ENCODE results near the gene ZNHIT1.

Gene ZNHIT1

DNA sequence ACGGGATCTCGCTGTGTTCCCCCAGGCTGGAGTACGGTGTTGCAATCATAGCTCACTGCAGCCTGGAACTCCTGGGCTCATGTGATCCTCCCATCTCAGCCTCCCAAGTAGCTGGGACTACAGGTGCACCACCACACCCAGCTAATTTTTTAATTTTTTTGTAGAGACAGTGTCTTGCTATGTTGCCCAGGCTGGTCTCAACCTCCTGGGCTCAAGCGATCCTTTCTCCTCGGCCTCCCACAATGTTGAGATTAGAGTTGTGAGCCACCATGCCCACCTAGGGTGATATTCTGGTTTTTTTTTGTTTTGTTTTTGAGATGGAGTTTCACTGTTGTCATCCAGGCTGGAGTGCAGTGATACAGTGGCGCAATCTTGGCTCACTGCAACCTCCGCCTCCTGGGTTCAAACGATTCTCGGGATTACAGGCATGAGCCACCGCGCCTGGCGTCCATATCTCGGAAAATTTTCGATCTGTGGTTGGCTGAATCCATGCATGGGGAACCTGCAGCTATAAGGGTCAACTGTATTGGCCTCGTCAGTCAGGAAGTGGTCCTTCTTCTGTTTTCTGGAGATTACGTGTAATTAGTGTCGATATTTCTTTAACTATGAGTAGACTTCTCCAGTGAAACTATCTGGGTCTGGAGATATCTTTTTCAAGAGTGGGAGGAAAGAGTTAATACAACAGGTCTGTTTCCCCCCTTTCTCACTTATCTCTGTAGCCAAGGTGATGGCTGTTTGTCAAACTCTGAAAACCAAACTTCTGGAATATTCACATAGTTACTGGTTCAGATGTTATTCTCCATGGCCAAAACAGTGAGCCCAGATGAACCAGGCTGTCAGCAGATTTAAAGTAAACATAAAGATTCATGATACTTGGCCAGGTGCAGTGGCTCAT, 47.9 kb downstream of the ZNHIT1 start:
- TF ChIP-seq, protein P1, sequence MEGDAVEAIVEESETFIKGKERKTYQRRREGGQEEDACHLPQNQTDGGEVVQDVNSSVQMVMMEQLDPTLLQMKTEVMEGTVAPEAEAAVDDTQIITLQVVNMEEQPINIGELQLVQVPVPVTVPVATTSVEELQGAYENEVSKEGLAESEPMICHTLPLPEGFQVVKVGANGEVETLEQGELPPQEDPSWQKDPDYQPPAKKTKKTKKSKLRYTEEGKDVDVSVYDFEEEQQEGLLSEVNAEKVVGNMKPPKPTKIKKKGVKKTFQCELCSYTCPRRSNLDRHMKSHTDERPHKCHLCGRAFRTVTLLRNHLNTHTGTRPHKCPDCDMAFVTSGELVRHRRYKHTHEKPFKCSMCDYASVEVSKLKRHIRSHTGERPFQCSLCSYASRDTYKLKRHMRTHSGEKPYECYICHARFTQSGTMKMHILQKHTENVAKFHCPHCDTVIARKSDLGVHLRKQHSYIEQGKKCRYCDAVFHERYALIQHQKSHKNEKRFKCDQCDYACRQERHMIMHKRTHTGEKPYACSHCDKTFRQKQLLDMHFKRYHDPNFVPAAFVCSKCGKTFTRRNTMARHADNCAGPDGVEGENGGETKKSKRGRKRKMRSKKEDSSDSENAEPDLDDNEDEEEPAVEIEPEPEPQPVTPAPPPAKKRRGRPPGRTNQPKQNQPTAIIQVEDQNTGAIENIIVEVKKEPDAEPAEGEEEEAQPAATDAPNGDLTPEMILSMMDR (IDR thresholded peaks at IDR 0.05; ENCODE audit: extremely low read depth, insufficient read depth, missing control alignments) = no peak
- no peak for DNase-seq (ENCODE audit: low spot score)

DNA sequence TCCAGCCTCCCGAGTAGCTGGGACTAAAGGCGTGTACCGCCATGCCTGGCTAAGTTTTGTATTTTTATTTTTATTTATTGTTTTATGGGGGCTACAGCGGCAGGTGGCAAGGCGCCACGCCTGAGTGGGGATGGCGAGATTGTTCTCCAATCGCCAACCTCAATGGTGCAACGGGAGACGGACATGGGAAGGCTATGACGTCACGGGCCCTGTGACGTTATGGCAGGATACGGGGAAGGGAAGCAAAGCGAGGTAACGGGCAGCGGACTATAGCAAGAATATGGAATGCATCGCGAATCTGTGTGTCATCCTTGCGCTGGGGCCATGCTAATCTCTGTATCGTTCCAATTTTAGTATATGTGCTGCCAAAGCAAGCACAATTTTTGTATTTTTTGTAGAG, 51.7 kb downstream of the ZNHIT1 start:
- TF ChIP-seq, protein P1 (IDR thresholded peaks at IDR 0.05; ENCODE audit: extremely low read depth, insufficient read depth, missing control alignments) = no peak
- in situ Hi-C loops (cut with MboI; ENCODE audit: low pct_unique_long_range_greater_than_20kb, low sequenced_read_pairs, unreplicated experiment) = no loop called here
- DNase-seq (ENCODE audit: low spot score) = no peak

More for the DNA sequence above, 47.9 kb downstream of the ZNHIT1 start:
- in situ Hi-C loops (cut with MboI; ENCODE audit: low pct_unique_long_range_greater_than_20kb, low sequenced_read_pairs, unreplicated experiment) = no loop called here

DNA sequence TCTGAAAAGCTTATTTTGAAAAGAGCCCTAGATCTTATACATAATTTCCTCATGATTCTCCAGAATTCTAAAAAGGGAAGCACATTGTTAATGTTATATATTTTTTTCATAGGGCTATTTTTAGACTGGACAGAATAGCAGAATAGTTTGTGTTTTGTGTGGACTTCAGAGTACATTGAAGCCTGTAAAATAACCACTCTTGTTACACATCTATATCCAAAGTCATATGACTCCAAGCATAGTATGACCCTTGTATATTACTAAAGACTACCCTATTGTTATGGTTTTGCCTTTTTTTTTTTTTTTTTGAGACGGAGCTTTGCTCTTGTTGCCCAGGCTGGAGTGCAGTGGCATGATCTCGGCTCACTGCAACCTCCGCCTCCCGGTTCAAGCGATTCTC, 53.1 kb downstream of the ZNHIT1 start:
- in situ Hi-C loops (cut with MboI; ENCODE audit: low pct_unique_long_range_greater_than_20kb, low sequenced_read_pairs, unreplicated experiment) = no loop called here
- no peak for DNase-seq (ENCODE audit: low spot score)
- TF ChIP-seq, protein P1 (IDR thresholded peaks at IDR 0.05; ENCODE audit: extremely low read depth, insufficient read depth, missing control alignments) = no peak

DNA sequence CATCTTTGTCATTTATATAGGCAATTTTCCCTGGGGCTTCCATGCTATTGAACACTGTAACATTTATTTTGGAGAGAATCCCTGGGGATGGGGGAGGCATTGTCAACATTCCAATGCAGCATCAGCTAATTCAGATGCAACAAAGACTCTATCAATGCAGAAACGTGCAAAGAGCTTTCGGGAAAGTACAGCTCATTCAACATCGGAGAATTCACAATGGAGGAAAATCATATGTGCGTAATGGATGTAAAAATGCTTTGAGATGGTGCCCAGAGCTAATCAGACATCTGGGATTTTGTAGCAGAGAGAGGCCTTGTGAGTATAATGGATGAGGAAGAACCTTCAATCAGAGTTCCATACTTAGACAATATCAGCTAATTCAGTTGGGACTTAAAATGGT, 55.2 kb downstream of the ZNHIT1 start:
- in situ Hi-C loops (cut with MboI; ENCODE audit: low pct_unique_long_range_greater_than_20kb, low sequenced_read_pairs, unreplicated experiment) = no loop called here
- DNase-seq (ENCODE audit: low spot score) = no peak
- TF ChIP-seq, protein P1 (IDR thresholded peaks at IDR 0.05; ENCODE audit: extremely low read depth, insufficient read depth, missing control alignments) = no peak
